Bronchial epithelial cell (primary cell): ENCODE measurements around the gene MPV17. TPM values are rescaled to one million over a fixed set of nuclear protein-coding genes. Genes with fewer than 3 reads are reported as not detected.

Experiments used
- DNase-seq: peaks from one replicate; pipeline ENCODE4 v3.0.0-alpha.2; 2010; ENCODE audit warnings: low read depth
- FAIRE-seq: peaks from 2 replicates; lab custom pipeline; 2011; peaks lifted over from hg19 to GRCh38; lab: Jason Lieb, UNC
- H3K27me3 ChIP-seq: 2 replicates; pipeline ENCODE4 v1.5.1; 2011; ENCODE audit warnings: low read length; ENCODE audit not compliant: control insufficient read depth, insufficient read depth
- H3K36me3 ChIP-seq: 2 replicates; pipeline ENCODE4 v1.5.1; 2011; ENCODE audit warnings: low read length; ENCODE audit not compliant: control insufficient read depth, insufficient read depth
- H3K4me3 ChIP-seq: 2 replicates; pipeline ENCODE4 v1.5.1; 2011; ENCODE audit warnings: mild to moderate bottlenecking, low read depth, low read length, control low read depth
- total RNA-seq: library from RNA; depleted of rRNA; stranded (reverse); fragments of >200 nt; gene quantifications from 2 replicates; pipeline ENCODE4 v1.2.1, GENCODE V29; 2014
- TF ChIP-seq, protein P1 (sequence below): IDR thresholded peaks from 2 replicates; pipeline ENCODE4 v1.5.1; 2011; ENCODE audit warnings: mild to moderate bottlenecking, moderate library complexity, low read length, control low read depth, inconsistent platforms; ENCODE audit not compliant: insufficient read depth, severe bottlenecking

Gene MPV17
- total RNA-seq, 1 donor from 2014 or later = 55.3 TPM

DNA sequence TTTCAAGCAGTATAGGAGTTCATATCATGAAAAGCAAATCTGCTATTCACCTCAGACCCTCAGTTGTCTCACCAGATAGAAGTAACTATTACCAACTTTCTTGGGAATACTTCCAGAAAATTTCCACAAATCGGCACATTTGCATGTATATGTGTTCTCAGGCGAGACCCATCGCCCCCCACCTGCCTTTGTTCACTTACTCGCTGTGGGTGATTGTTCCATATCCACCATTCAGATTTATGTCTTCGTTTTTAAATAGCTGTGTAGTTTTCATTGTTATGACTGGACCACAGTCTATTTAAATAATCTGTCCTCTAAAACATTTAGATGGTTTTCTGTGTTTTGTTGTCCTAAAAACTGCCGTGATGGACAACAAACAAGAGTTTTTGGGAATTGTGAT lies 37.4 kb downstream of the MPV17 start:
- H3K36me3 ChIP-seq = no peaks in the 10 kb centered on the region
- DNase-seq = no peak
- no peak overlapping the region for H3K4me3 ChIP-seq
- FAIRE-seq = no peak
- H3K27me3 ChIP-seq = peaks cover 5% of the 10 kb centered on the region
- TF ChIP-seq, protein P1, sequence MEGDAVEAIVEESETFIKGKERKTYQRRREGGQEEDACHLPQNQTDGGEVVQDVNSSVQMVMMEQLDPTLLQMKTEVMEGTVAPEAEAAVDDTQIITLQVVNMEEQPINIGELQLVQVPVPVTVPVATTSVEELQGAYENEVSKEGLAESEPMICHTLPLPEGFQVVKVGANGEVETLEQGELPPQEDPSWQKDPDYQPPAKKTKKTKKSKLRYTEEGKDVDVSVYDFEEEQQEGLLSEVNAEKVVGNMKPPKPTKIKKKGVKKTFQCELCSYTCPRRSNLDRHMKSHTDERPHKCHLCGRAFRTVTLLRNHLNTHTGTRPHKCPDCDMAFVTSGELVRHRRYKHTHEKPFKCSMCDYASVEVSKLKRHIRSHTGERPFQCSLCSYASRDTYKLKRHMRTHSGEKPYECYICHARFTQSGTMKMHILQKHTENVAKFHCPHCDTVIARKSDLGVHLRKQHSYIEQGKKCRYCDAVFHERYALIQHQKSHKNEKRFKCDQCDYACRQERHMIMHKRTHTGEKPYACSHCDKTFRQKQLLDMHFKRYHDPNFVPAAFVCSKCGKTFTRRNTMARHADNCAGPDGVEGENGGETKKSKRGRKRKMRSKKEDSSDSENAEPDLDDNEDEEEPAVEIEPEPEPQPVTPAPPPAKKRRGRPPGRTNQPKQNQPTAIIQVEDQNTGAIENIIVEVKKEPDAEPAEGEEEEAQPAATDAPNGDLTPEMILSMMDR = no peak

DNA sequence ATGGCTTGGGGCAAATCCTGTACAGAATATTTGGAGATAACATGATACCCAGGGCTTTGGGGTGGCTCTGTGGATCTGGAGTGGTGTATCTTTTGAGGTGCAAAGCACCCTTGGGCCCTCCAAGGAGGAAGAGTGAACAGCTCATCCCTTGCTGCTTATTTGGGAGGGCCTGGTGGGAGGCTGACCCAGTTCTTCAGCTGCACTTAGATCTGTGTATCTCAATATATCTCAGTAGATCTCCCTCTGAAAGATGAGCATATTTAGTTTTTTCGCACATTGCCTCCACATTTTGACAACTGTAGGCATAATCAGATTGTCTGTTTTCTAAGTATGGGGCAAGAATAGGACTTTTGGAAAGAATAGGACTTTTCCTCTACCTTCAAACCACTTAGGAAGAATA lies 37.9 kb downstream of the MPV17 start:
- peaks cover 5% of the 10 kb centered on the region for H3K27me3 ChIP-seq
- DNase-seq (no peak), FAIRE-seq (no peak)
- H3K36me3 ChIP-seq = no peaks in the 10 kb centered on the region
- TF ChIP-seq, protein P1 = no peak
- no peak overlapping the region for H3K4me3 ChIP-seq

DNA sequence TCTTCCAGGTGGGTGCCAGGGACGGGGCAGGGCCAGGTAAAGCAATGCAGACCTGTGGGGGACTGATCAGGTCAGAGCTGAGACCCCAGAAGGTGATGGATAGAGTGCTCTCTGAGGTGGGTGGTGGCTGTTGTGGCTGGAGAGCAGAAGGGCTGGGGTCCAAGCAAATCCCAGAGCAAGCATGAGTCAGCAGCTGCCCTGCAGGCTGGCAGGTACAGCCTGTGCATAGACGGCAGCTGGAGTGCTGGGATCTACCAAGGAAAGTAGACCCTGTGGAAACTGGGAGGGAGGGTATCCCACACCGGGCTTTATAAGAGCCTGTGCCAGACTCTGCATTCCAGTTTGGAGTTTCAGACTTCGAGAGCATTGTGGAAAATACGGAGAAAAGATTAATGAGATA lies 40.0 kb downstream of the MPV17 start:
- TF ChIP-seq, protein P1 = no peak
- Histone ChIP-seq H3K27me3 (peaks cover 5% of the 10 kb centered on the region), H3K4me3 (no peak overlapping the region), H3K36me3 (no peaks in the 10 kb centered on the region)
- DNase-seq (peak; percentile 12), FAIRE-seq (no peak)

DNA sequence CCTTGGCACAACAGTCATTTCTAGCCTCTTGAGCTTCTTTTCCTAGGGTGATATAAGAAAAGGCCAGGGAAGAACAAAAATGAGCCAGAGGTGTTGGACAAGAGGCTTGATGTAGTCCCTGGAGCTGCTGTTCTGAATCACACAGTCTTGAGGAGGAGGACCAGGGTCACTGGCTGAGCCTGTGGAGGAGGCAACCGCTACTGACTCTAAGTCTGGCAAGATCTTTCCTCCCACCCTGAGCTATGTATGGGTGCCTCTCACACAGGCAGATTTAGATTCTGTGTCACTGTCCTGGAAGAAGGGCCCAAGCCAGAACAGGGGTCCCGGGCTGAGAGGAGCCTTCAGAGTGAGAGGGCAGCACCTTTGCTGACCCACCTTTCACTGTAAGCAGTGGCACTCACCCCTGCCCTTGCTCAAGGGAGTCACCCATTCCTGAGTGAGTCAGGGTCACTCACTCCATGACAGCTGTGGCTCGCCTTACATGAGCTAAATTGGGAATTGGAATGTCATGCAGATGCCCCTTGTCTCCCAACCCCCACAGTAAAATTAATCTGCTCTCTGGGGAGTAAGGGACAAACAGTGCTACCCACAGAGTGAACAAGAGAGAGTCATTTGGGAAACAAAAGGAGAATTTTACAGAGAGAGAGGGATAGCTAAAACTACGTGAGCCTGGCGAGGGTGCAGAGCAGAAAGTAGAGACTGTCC lies 40.9 kb downstream of the MPV17 start, which contains the start of gene TRIM54:
Gene TRIM54, plus strand, starts transcription at position 575 of the 705 bp plus-strand sequence. CDS start 303 bp downstream, outside the sequence.
- TF ChIP-seq, protein P1 = no peak
- Histone ChIP-seq H3K4me3 (no peak within 1 kb of the TSS), H3K27me3 (peaks cover 5% of the 10 kb centered on the region), H3K36me3 (no peaks in the 10 kb centered on the region)
- DNase-seq = no peak
- no peak for FAIRE-seq

DNA sequence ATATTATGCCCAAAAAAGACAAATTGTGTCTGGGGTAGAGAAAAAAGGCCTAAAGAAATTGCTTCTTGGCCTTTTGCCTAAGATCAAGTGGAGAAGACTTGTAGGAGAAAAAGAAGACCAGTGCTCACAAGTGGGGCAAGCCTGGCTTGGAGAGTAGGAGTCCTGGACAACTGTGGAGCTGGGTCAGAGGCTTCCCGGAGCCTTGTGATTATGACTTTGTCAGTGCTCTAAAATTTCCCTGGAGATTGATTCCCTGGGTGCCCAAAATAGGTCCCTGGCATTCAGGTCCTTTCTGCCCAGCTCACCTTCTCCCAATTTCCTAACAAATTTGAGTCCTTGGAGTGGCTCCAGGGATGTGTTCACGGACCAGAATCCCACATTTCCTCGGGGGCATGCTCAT lies 41.5 kb downstream of the MPV17 start:
- DNase-seq (no peak), FAIRE-seq (no peak)
- Histone ChIP-seq H3K36me3 (no peaks in the 10 kb centered on the region), H3K4me3 (no peak overlapping the region), H3K27me3 (peaks cover 5% of the 10 kb centered on the region)
- TF ChIP-seq, protein P1 = no peak
